HG03045 (cell line): ENCODE measurements around the gene GRM7.

Experiments used
- ATAC-seq: cut with Tn5 transposase; IDR thresholded peaks from one replicate; pipeline ENCODE4 v1.9.1; 2021; ENCODE audit warnings: mild to moderate bottlenecking, moderate library complexity; ENCODE audit not compliant: unreplicated experiment

Gene GRM7

GRCh38 chr3:7567160-7567559, 706.2 kb downstream of the GRM7 start:
- ATAC-seq = no peak

- no peak for ATAC-seq
These were observed 707.7 kb downstream of the GRM7 start for GRCh38 chr3:7568526-7569184.

- no peak for ATAC-seq
These were observed 712.4 kb downstream of the GRM7 start for GRCh38 chr3:7573330-7573729.

- no peak for ATAC-seq
These were observed 713.5 kb downstream of the GRM7 start for GRCh38 chr3:7574435-7574834.

GRCh38 chr3:7576071-7576470, 715.2 kb downstream of the GRM7 start:
- no peak for ATAC-seq

GRCh38 chr3:7576506-7576905, 715.6 kb downstream of the GRM7 start:
- no peak for ATAC-seq

GRCh38 chr3:7577513-7577912, 716.6 kb downstream of the GRM7 start:
- ATAC-seq = no peak

GRCh38 chr3:7581831-7582230, 720.9 kb downstream of the GRM7 start:
- ATAC-seq = no peak

- ATAC-seq = no peak
These were observed 724.1 kb downstream of the GRM7 start for GRCh38 chr3:7585052-7585451.

- ATAC-seq = no peak
These were observed 727.3 kb downstream of the GRM7 start for GRCh38 chr3:7588236-7588635.

GRCh38 chr3:7589526-7589925, 728.6 kb downstream of the GRM7 start:
- ATAC-seq = no peak

- ATAC-seq = no peak
These were observed 741.4 kb downstream of the GRM7 start for GRCh38 chr3:7602297-7602696.

- ATAC-seq = no peak
These were observed 746.2 kb downstream of the GRM7 start for GRCh38 chr3:7607083-7607482.

GRCh38 chr3:7607676-7608075, 746.8 kb downstream of the GRM7 start:
- no peak for ATAC-seq

- ATAC-seq = no peak
These were observed 749.7 kb downstream of the GRM7 start for GRCh38 chr3:7610634-7611033.

GRCh38 chr3:7615043-7615442, 754.1 kb downstream of the GRM7 start:
- ATAC-seq = no peak

GRCh38 chr3:7618606-7619005, 757.7 kb downstream of the GRM7 start:
- ATAC-seq = no peak

GRCh38 chr3:7620401-7620800, 759.5 kb downstream of the GRM7 start:
- ATAC-seq = no peak

GRCh38 chr3:7621046-7621630, 760.2 kb downstream of the GRM7 start:
- ATAC-seq = no peak

- no peak for ATAC-seq
These were observed 760.7 kb downstream of the GRM7 start for GRCh38 chr3:7621651-7622050.

GRCh38 chr3:7625021-7625420, 764.1 kb downstream of the GRM7 start:
- no peak for ATAC-seq

GRCh38 chr3:7630351-7630911, 769.5 kb downstream of the GRM7 start:
- ATAC-seq = no peak

GRCh38 chr3:7630925-7631324, 770.0 kb downstream of the GRM7 start:
- no peak for ATAC-seq
